ENCODE data around the gene ACSL5.

DNA sequence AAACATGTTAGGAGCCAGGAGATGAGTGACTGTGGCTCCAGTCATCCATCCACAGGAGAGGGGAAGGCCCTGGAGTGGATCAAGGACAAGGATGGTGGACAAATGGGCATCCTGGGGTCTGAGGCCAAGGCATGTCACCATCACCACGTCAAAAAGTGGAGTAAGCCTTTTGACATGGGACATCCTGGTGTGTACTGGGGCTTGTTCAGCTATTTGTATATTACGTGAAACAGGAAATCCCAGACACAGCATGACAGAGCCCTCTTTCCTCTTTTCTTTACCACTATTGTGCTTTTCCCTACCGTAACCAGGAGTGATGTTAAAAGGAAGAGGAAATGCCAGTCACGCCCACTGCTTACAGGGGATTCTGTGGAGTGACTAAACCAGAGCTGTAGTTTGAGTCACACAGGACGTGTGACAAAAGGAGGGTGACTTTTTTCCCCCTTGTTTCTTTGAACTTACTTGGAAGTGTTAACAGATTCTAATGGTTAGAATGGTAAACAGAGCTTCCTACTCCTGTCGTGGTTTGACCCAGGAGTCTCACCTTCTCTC lies 15.4 kb downstream of the ACSL5 start:
- TF ChIP-seq, protein P1, sequence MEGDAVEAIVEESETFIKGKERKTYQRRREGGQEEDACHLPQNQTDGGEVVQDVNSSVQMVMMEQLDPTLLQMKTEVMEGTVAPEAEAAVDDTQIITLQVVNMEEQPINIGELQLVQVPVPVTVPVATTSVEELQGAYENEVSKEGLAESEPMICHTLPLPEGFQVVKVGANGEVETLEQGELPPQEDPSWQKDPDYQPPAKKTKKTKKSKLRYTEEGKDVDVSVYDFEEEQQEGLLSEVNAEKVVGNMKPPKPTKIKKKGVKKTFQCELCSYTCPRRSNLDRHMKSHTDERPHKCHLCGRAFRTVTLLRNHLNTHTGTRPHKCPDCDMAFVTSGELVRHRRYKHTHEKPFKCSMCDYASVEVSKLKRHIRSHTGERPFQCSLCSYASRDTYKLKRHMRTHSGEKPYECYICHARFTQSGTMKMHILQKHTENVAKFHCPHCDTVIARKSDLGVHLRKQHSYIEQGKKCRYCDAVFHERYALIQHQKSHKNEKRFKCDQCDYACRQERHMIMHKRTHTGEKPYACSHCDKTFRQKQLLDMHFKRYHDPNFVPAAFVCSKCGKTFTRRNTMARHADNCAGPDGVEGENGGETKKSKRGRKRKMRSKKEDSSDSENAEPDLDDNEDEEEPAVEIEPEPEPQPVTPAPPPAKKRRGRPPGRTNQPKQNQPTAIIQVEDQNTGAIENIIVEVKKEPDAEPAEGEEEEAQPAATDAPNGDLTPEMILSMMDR (IDR thresholded peaks at IDR 0.05; ENCODE audit: low read length) = no peak
- TF ChIP-seq EZH2 (IDR thresholded peaks at IDR 0.05; ENCODE audit: borderline replicate concordance, low read length) = no peak

Data from OCI-LY1 (cell line).